CD14-positive monocyte (primary cell): ENCODE results near the gene USP24. TPM values are rescaled to one million over a fixed set of nuclear protein-coding genes. Genes with fewer than 3 reads are reported as not detected.
A peak's percentile ranks its signal among the peaks of the same experiment; 100 is the strongest.

ENCODE experiments used
- DNase-seq, 3 donors: peaks; one replicate each; pipeline ENCODE4 v3.0.0-alpha.2; 2011 to 2022
- H2AFZ ChIP-seq: 2 replicates; pipeline ENCODE4 v1.6.0; 2012; ENCODE audit warnings: mild to moderate bottlenecking, low read depth, low read length, inconsistent platforms; ENCODE audit not compliant: insufficient read depth, poor library complexity, severe bottlenecking
- H3K27ac ChIP-seq, 2 donors: 1 replicate in 1 of 2; 2 replicates in 1 of 2; pipeline ENCODE4 v1.5.1; 2012 to 2013; ENCODE audit warnings: low read length in 2 of 2, control low read depth in 1 of 2, inconsistent platforms in 1 of 2, low read depth in 1 of 2, mild to moderate bottlenecking in 1 of 2
- H3K27me3 ChIP-seq, 2 donors: one replicate each; pipeline versions ENCODE4 v1.6.0 to v1.6.1; 2011 to 2013; ENCODE audit warnings: low read length in 2 of 2; ENCODE audit not compliant: control insufficient read depth in 2 of 2, insufficient read depth in 2 of 2
- H3K36me3 ChIP-seq, 2 donors: replicated peaks in 1 of 2; 1 replicate in 1 of 2; 2 replicates in 1 of 2; pipeline versions ENCODE4 v1.5.1 to v1.6.1; 2012 to 2013; ENCODE audit warnings: low read length in 2 of 2, control low read depth in 1 of 2, inconsistent platforms in 1 of 2, mild to moderate bottlenecking in 1 of 2; ENCODE audit not compliant: insufficient read depth in 2 of 2, control insufficient read depth in 1 of 2
- H3K4me1 ChIP-seq, 2 donors: 1 replicate in 1 of 2; 2 replicates in 1 of 2; pipeline versions ENCODE4 v1.5.1 to v1.6.1; 2012 to 2013; ENCODE audit warnings: low read length in 2 of 2, control low read depth in 1 of 2, inconsistent platforms in 1 of 2, mild to moderate bottlenecking in 1 of 2, moderate library complexity in 1 of 2; ENCODE audit not compliant: insufficient read depth in 2 of 2, control insufficient read depth in 1 of 2
- H3K4me2 ChIP-seq: replicated peaks from 2 replicates; pipeline ENCODE3; 2012; ENCODE audit warnings: low read length, moderate library complexity, mild to moderate bottlenecking; ENCODE audit not compliant: poor library complexity, severe bottlenecking; ENCODE audit errors: extremely low read depth
- H3K4me3 ChIP-seq, 3 experiments: fragments of 200-600 bp in 1 of 3; sonication (generic) in 1 of 3; replicated peaks in 1 of 3; 1 replicate in 2 of 3; 2 replicates in 1 of 3; pipeline ENCODE4 v1.5.1; 2011 to 2013; ENCODE audit warnings: low read length in 3 of 3, mild to moderate bottlenecking in 3 of 3, control low read depth in 2 of 3, low read depth in 2 of 3, inconsistent platforms in 1 of 3, moderate library complexity in 1 of 3
- H3K79me2 ChIP-seq: 2 replicates; pipeline ENCODE4 v1.6.0; 2012; ENCODE audit warnings: mild to moderate bottlenecking, control low read depth, inconsistent platforms, low read length, moderate library complexity; ENCODE audit not compliant: insufficient read depth
- H3K9ac ChIP-seq: 2 replicates; pipeline ENCODE4 v1.6.0; 2017; ENCODE audit warnings: low read length, mild to moderate bottlenecking; ENCODE audit not compliant: insufficient read depth, poor library complexity, severe bottlenecking
- H3K9me3 ChIP-seq, 2 donors: replicated peaks in 1 of 2; 1 replicate in 1 of 2; 2 replicates in 1 of 2; pipeline versions ENCODE4 v1.5.1 to v1.6.1; 2012 to 2013; ENCODE audit warnings: low read length in 2 of 2, control low read depth in 1 of 2; ENCODE audit not compliant: control insufficient read depth in 1 of 2, insufficient read depth in 1 of 2
- H4K20me1 ChIP-seq: 2 replicates; pipeline ENCODE4 v1.6.0; 2012; ENCODE audit warnings: mild to moderate bottlenecking, low read length, control low read depth, moderate library complexity; ENCODE audit not compliant: insufficient read depth
- H3K27ac Mint-ChIP-seq, 7 donors: one replicate each; pipeline ENCODE4 v1.8.0; 2020; ENCODE audit warnings: mild to moderate bottlenecking in 7 of 7, mixed read lengths in 7 of 7, moderate library complexity in 6 of 7, inconsistent platforms in 2 of 7
- H3K27me3 Mint-ChIP-seq, 3 donors: one replicate each; pipeline ENCODE4 v1.8.0; 2021 to 2022; ENCODE audit warnings: low read depth in 3 of 3, mild to moderate bottlenecking in 3 of 3, mixed read lengths in 3 of 3, moderate library complexity in 3 of 3, inconsistent platforms in 1 of 3
- H3K36me3 Mint-ChIP-seq, 2 donors: one replicate each; pipeline ENCODE4 v1.8.0; 2020; ENCODE audit warnings: mixed read lengths in 2 of 2, inconsistent platforms in 1 of 2, mild to moderate bottlenecking in 1 of 2
- H3K4me1 Mint-ChIP-seq: one replicate; pipeline ENCODE4 v1.8.0; 2020; ENCODE audit warnings: mild to moderate bottlenecking, mixed read lengths
- H3K4me3 Mint-ChIP-seq, 2 donors: one replicate each; pipeline ENCODE4 v1.8.0; 2020; ENCODE audit warnings: mild to moderate bottlenecking in 2 of 2, mixed read lengths in 2 of 2, moderate library complexity in 1 of 2
- H3K9me3 Mint-ChIP-seq, 7 donors: one replicate each; pipeline ENCODE4 v1.8.0; 2020 to 2022; ENCODE audit warnings: mixed read lengths in 7 of 7, mild to moderate bottlenecking in 6 of 7, moderate library complexity in 6 of 7, inconsistent platforms in 2 of 7
- CTCF ChIP-seq: fragments of 200-600 bp; IDR thresholded peaks from one replicate; pipeline ENCODE4 v1.8.0; 2022; ENCODE audit warnings: antibody characterized with exemption, mild to moderate bottlenecking
- WGBS: methylation state at CpG from one replicate; pipeline ENCODE4 v1.1.5; 2013; ENCODE audit warnings: missing lambda C conversion rate; ENCODE audit not compliant: insufficient coverage; 5-methylcytosine and 5-hydroxymethylcytosine counted together
- intact Hi-C, 2 donors: fragments of 100-400 bp; cut with micrococcal nuclease; formaldehyde crosslinking; loops; one replicate each; pipeline versions ENCODE4 v1.15.0 to v1.15.1; 2023
- polyA plus RNA-seq, 3 donors: library from polyadenylated mRNA; depleted of rRNA in 1 of 3; unstranded in 2 of 3; stranded (reverse) in 1 of 3; fragments of 300-500 nt in 2 of 3; fragments of >200 nt in 1 of 3; fragmentation: Illumina TruSeq in 2 of 3; gene quantifications; 1 replicate in 2 of 3; 2 replicates in 1 of 3; pipeline ENCODE4 v1.2.3, GENCODE V29; 2012 to 2021

The USP24 gene
- polyA plus RNA-seq, 3 donors: 1.1 to 14.2 (median 2.1) TPM

GRCh38 chr1:55148676-55149075 is 66.5 kb downstream of the USP24 start:
- no peaks in the 10 kb centered on the region for H4K20me1 ChIP-seq
- no peak overlapping the region for H3K9ac ChIP-seq
- H3K4me1 ChIP-seq: peaks cover 15 to 17% of the 10 kb centered on the region in 2 donors
- Mint-ChIP-seq H3K27ac (no peak overlapping the region), H3K4me1 (peaks cover 33% of the 10 kb centered on the region), H3K4me3 (no peak overlapping the region), H3K9me3 (no peaks in the 10 kb centered on the region), H3K36me3 (peaks cover 36 to 47% of the 10 kb centered on the region in 2 donors), H3K27me3 (peaks cover 0 to 1% (median 0%) of the 10 kb centered on the region in 3 donors)
- H3K79me2 ChIP-seq: no peaks in the 10 kb centered on the region
- no peak for TF ChIP-seq CTCF
- no peak overlapping the region for H2AFZ ChIP-seq
- H3K4me3 ChIP-seq: no peak overlapping the region
- H3K27ac ChIP-seq: no peak overlapping the region
- intact Hi-C loops: loop anchor here in 1 of 2 donors (10.0 kb wide), 1 partner anchor 1436 kb away; no protein-coding TSS in a partner anchor
- no peak overlapping the region for H3K4me2 ChIP-seq
- H3K36me3 ChIP-seq: peaks cover 39 to 72% of the 10 kb centered on the region in 2 donors
- no peak for DNase-seq
- H3K27me3 ChIP-seq: no peaks in the 10 kb centered on the region
- no peaks in the 10 kb centered on the region for H3K9me3 ChIP-seq

- H3K9ac ChIP-seq: no peak overlapping the region
- TF ChIP-seq CTCF: no peak
- peak overlapping the region; percentile 22 for H2AFZ ChIP-seq
- DNase-seq: peak; percentile 26 to 52 (median 28)
- Mint-ChIP-seq H3K9me3 (no peaks in the 10 kb centered on the region), H3K27ac (peak overlapping the region in 5 of 7 donors; percentile 12 to 51 (median 15)), H3K4me3 (no peak overlapping the region), H3K36me3 (peaks cover 37 to 48% of the 10 kb centered on the region in 2 donors), H3K27me3 (peaks cover 0 to 1% (median 0%) of the 10 kb centered on the region in 3 donors), H3K4me1 (peaks cover 32% of the 10 kb centered on the region)
- 0% methylated on average over 2 of the region's 8 CpGs for WGBS
- peaks cover 47 to 72% of the 10 kb centered on the region in 2 donors for H3K36me3 ChIP-seq
- H4K20me1 ChIP-seq: no peaks in the 10 kb centered on the region
- H3K27ac ChIP-seq: no peak overlapping the region
- H3K27me3 ChIP-seq: no peaks in the 10 kb centered on the region
- H3K9me3 ChIP-seq: no peaks in the 10 kb centered on the region
- H3K4me3 ChIP-seq: no peak overlapping the region
- no peak overlapping the region for H3K4me2 ChIP-seq
- H3K4me1 ChIP-seq: peaks cover 15 to 17% of the 10 kb centered on the region in 2 donors
- intact Hi-C loops: loop anchor here in 1 of 2 donors (10.0 kb wide), 1 partner anchor 1437 kb away; no protein-coding TSS in a partner anchor
- no peaks in the 10 kb centered on the region for H3K79me2 ChIP-seq
Measured at GRCh38 chr1:55147524-55147923, 67.6 kb downstream of the USP24 start.
